Measurements from ENCODE around the gene PHLDB2. TPM values are rescaled to one million over a fixed set of nuclear protein-coding genes. Genes with fewer than 3 reads are reported as not detected.

The PHLDB2 gene
- polyA plus RNA-seq, 2 of the 4 experiments (the other 2 are of a cell fraction), result 39.5 to 50.6 TPM

- WGBS (ENCODE audit: missing lambda C conversion rate), result 20% methylated on average over 1 of the region's 1 CpG
- ATAC-seq (peak; percentile 65 to 78; a peak in 5 of 6 replicates), DNase-seq (ENCODE audit: low read depth in 1 of 2, low spot score in 1 of 2) (peak; percentile 46 to 61), FAIRE-seq (peak; percentile 89)
- ChIA-PET POLR2A (interaction anchor here (1.2 to 1.4 kb wide), 2 partner anchors 19 to 62 kb away, joined by 4 to 11 read pairs; partner anchors contain the start of gene ABHD10), CTCF (interaction anchor here (1.1 to 3.3 kb wide), 3 partner anchors 10 to 201 kb away, joined by 3 to 15 read pairs (median 8); no protein-coding TSS in a partner anchor)
- Histone ChIP-seq H3K4me3 (no peak overlapping the region), H3K4me2 (peak overlapping the region; percentile 50), H3K4me1 (peaks cover 70% of the 10 kb centered on the region), H3K9me3 (no peaks in the 10 kb centered on the region), H3K27ac (peak overlapping the region; percentile 29 to 44; a peak in 3 of 6 replicates)
- no peak for TF ChIP-seq FOXS1 (CRISPR knock-in tag; IDR thresholded peaks at IDR 0.05)
- TF ChIP-seq MAX (IDR thresholded peaks at IDR 0.05), result 0 out of 2 replicates have a peak, but pooled peaks have one; percentile 21
- 0 out of 4 replicates have a peak, but pooled peaks of 1 of the 2 experiments have one; percentile 31 for TF ChIP-seq CEBPB (IDR thresholded peaks at IDR 0.05)
- TF ChIP-seq HMGXB4 (CRISPR knock-in tag; IDR thresholded peaks at IDR 0.05; ENCODE audit: borderline replicate concordance), result no peak
- no peak for TF ChIP-seq USF2 (IDR thresholded peaks at IDR 0.05)
- no peak for TF ChIP-seq POLR2AphosphoS2 (conservative IDR thresholded peaks at IDR 0.05; ENCODE audit: low read length)
- no peak for TF ChIP-seq FOSL2 (IDR thresholded peaks at IDR 0.05)
- TF ChIP-seq FOSL2 (CRISPR knock-in tag; IDR thresholded peaks at IDR 0.05), result peak; percentile 42
- TF ChIP-seq KDM1A (IDR thresholded peaks at IDR 0.05; ENCODE audit: low read depth), result no peak
- TF ChIP-seq EP300 (IDR thresholded peaks at IDR 0.05), result peak in 1 of 2 experiments; percentile 47; a peak in 1 of 5 replicates
- no peak for TF ChIP-seq BHLHE40 (IDR thresholded peaks at IDR 0.05; ENCODE audit: low read depth, low read length)
- no peak for TF ChIP-seq NR3C1 (IDR thresholded peaks at IDR 0.05)
- TF ChIP-seq GATA3 (IDR thresholded peaks at IDR 0.05; ENCODE audit: borderline replicate concordance), result peak; percentile 81; the same call in 1 of the 2 replicates
Measured at GRCh38 chr3:111917300-111917699, 58.2 kb downstream of the PHLDB2 start.

GRCh38 chr3:111919370-111920065, 60.5 kb downstream of the PHLDB2 start:
- H3K4me1 ChIP-seq, result peaks cover 68% of the 10 kb centered on the region
- ChIA-PET CTCF (interaction anchor here (0.9 to 1.8 kb wide), 8 partner anchors 9 to 202 kb away, joined by 3 to 8 read pairs (median 4); no protein-coding TSS in a partner anchor), POLR2A (interaction anchor here (1.1 kb wide), 1 partner anchor 17 kb away, joined by 4 read pairs; no protein-coding TSS in a partner anchor)
- TF ChIP-seq MAFK (IDR thresholded peaks at IDR 0.05; ENCODE audit: partially characterized antibody), result no peak
- no peak for TF ChIP-seq RARB (CRISPR knock-in tag; IDR thresholded peaks at IDR 0.05)
- TF ChIP-seq USF2 (IDR thresholded peaks at IDR 0.05), result no peak
- TF ChIP-seq ZSCAN20 (CRISPR knock-in tag; IDR thresholded peaks at IDR 0.05), result no peak
- no peak for TF ChIP-seq ELK1 (IDR thresholded peaks at IDR 0.05; ENCODE audit: low read depth, low read length)
- TF ChIP-seq HES2 (IDR thresholded peaks at IDR 0.05), result no peak
- no peak for TF ChIP-seq HMGXB4 (CRISPR knock-in tag; IDR thresholded peaks at IDR 0.05; ENCODE audit: borderline replicate concordance)
- no peak for TF ChIP-seq ESRRA (IDR thresholded peaks at IDR 0.05; ENCODE audit: borderline replicate concordance, low read length)
- no peak for TF ChIP-seq GATA3 (IDR thresholded peaks at IDR 0.05; ENCODE audit: borderline replicate concordance)
- TF ChIP-seq CEBPB (IDR thresholded peaks at IDR 0.05), result no peak
- TF ChIP-seq EP300 (IDR thresholded peaks at IDR 0.05), result no peak
- no peak for TF ChIP-seq HEYL (CRISPR knock-in tag; IDR thresholded peaks at IDR 0.05)
- no peak overlapping the region for H3K4me3 ChIP-seq
- DNase-seq (ENCODE audit: low read depth in 1 of 2, low spot score in 1 of 2) (no peak), FAIRE-seq (no peak), ATAC-seq (no peak)
- H3K4me2 ChIP-seq, result no peak overlapping the region
- WGBS (ENCODE audit: missing lambda C conversion rate), result 82% methylated on average over 9 of the region's 9 CpGs
- peak overlapping the region in 1 of 2 experiments; percentile 71; a peak in 3 of 6 replicates for H3K27ac ChIP-seq
- H3K9me3 ChIP-seq, result no peaks in the 10 kb centered on the region
